Measurements from ENCODE around the gene KCNK5. TPM values are rescaled to one million over a fixed set of nuclear protein-coding genes. Genes with fewer than 3 reads are reported as not detected.

KCNK5 gene
- total and polyA plus RNA-seq, 2 donors (not counting 3 experiments of a cell fraction or from before 2014, with no cell fraction given) = not detected

DNA sequence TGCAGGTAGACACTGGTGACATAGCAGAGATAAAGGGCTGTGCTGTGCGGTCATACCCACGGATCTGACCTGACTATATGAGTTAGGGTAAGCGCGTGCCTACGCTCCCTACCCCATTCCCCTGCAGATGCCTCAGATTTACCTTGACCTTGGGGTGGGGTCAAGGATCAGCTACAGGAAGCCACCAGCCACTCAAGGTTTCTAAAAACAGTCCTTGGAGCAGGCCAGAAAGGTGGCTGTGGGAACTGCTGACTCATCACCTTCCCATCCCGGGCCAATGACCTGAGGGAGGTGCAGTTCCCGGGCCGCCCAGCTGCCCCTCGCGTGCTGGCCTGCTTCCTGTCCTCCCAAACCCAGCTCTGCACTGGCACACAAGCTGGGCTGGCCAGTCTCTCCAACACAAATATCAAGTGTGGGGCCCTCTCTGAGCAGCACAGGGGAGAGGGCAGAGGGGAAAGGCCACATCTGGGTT, 23.0 kb downstream of the KCNK5 start:
- ChIA-PET CTCF (no interaction called here), POLR2A (no interaction called here)
- DNase-seq (ENCODE audit: low read depth, low spot score) (no peak), FAIRE-seq (no peak)
- no peaks in the 10 kb centered on the region for H3K36me3 ChIP-seq (ENCODE audit: control insufficient read depth in 2 of 2, extremely low read depth in 1 of 2, insufficient read depth in 2 of 2, low read length in 2 of 2)
- no peak overlapping the region for H3K9ac ChIP-seq (replicated peaks; ENCODE audit: extremely low read depth, insufficient read depth, low read length)
- no peaks in the 10 kb centered on the region for H3K79me2 ChIP-seq (ENCODE audit: control insufficient read depth, insufficient read depth, low read length)
- no peak overlapping the region for H3K4me2 ChIP-seq (ENCODE audit: insufficient read depth, low read length)
- dilution Hi-C loops (cut with MboI; ENCODE audit: extremely low pct_ligation_motif_present, low sequenced_read_pairs) = no loop called here
- no peaks in the 10 kb centered on the region for H3K27me3 ChIP-seq (ENCODE audit: control insufficient read depth in 2 of 2, insufficient read depth in 2 of 2, low read length in 2 of 2)
- no peak overlapping the region for H2AFZ ChIP-seq (ENCODE audit: low read depth, low read length)
- TF ChIP-seq MYC (IDR thresholded peaks at IDR 0.05; ENCODE audit: low read depth, low read length) = no peak
- no peak for TF ChIP-seq FOS (IDR thresholded peaks at IDR 0.05; ENCODE audit: borderline replicate concordance, insufficient read depth, low read length)
- TF ChIP-seq GATA2 (IDR thresholded peaks at IDR 0.05; ENCODE audit: insufficient read depth, insufficient read length, low read depth, low read length) = no peak
- no peak for TF ChIP-seq POLR2A (IDR thresholded peaks at IDR 0.05; ENCODE audit: low read depth, low read length)
- no peak for TF ChIP-seq POLR2AphosphoS5 (IDR thresholded peaks at IDR 0.05; ENCODE audit: insufficient read depth, low read depth, low read length)
- TF ChIP-seq CTCF (IDR thresholded peaks at IDR 0.05; ENCODE audit: extremely low read depth in 1 of 2, insufficient read depth in 1 of 2, low read depth in 1 of 2, low read length in 2 of 2) = no peak
- no peak for TF ChIP-seq JUN (IDR thresholded peaks at IDR 0.05; ENCODE audit: borderline replicate concordance, insufficient read depth, insufficient read length, low read depth)
- no peak for TF ChIP-seq MAX (IDR thresholded peaks at IDR 0.05; ENCODE audit: insufficient read depth, insufficient read length)
- no peak for TF ChIP-seq EZH2 (IDR thresholded peaks at IDR 0.05; ENCODE audit: borderline replicate concordance, low read depth, low read length, severe bottlenecking)
- no peak overlapping the region for H3K27ac ChIP-seq (ENCODE audit: insufficient read depth, low read depth, low read length)
- intact Hi-C loops (cut with micrococcal nuclease) = no loop called here
- no peaks in the 10 kb centered on the region for H3K4me1 ChIP-seq (ENCODE audit: control insufficient read depth, extremely low read depth, insufficient read depth, low read length)
- no peak overlapping the region for H3K4me3 ChIP-seq (replicated peaks in 1 of 3; ENCODE audit: insufficient read depth in 1 of 3, low read depth in 1 of 3, low read length in 3 of 3)
- no peaks in the 10 kb centered on the region for H4K20me1 ChIP-seq (replicated peaks; ENCODE audit: control insufficient read depth, extremely low read depth, insufficient read depth, low read length)
- no peaks in the 10 kb centered on the region for H3K9me3 ChIP-seq (replicated peaks; ENCODE audit: control insufficient read depth, insufficient read depth, low read length)
- no TSS peak for BruUV-seq (replicated peaks)
- H3K9me1 ChIP-seq (replicated peaks; ENCODE audit: control insufficient read depth, extremely low read depth, insufficient read depth, low read length) = no peaks in the 10 kb centered on the region
